ENCODE results near the gene NTF4.
"Not testable (repeated sequence)": the region's sequence is repeated elsewhere in the genome, so short reads cannot be mapped to it uniquely, and the experiment has no call there.

Gene NTF4

DNA sequence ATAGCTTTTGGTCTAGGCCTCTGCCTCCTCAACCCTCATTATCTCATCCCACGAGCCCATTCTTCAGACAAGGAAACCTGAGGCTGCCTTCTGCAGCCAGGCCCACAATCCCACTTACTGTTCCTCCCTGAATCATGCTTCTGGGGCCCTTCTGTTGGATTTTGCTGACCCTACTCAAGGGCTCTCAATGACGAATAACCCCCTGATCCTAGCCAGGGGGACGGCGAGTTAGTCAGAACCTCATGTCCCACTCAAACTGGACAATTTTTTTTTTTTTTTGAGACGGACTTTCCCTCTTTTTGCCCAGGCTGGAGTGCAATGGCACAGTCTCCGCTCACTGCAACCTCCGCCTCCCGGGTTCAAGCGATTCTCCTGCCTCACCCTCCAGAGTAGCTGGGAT, 42.5 kb downstream of the NTF4 start:
- Mint-ChIP-seq H3K36me3 (ENCODE audit: low read depth) (no peaks in the 10 kb centered on the region), H3K4me1 (peaks cover 7% of the 10 kb centered on the region), H3K9me3 (no peaks in the 10 kb centered on the region), H3K27me3 (ENCODE audit: low read depth) (peaks cover 42% of the 10 kb centered on the region), H3K27ac (no peak overlapping the region), H3K4me3 (no peak overlapping the region)
- TF ChIP-seq, protein P1, sequence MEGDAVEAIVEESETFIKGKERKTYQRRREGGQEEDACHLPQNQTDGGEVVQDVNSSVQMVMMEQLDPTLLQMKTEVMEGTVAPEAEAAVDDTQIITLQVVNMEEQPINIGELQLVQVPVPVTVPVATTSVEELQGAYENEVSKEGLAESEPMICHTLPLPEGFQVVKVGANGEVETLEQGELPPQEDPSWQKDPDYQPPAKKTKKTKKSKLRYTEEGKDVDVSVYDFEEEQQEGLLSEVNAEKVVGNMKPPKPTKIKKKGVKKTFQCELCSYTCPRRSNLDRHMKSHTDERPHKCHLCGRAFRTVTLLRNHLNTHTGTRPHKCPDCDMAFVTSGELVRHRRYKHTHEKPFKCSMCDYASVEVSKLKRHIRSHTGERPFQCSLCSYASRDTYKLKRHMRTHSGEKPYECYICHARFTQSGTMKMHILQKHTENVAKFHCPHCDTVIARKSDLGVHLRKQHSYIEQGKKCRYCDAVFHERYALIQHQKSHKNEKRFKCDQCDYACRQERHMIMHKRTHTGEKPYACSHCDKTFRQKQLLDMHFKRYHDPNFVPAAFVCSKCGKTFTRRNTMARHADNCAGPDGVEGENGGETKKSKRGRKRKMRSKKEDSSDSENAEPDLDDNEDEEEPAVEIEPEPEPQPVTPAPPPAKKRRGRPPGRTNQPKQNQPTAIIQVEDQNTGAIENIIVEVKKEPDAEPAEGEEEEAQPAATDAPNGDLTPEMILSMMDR (IDR thresholded peaks at IDR 0.05; ENCODE audit: unreplicated experiment in 3 of 3) = no peak

DNA sequence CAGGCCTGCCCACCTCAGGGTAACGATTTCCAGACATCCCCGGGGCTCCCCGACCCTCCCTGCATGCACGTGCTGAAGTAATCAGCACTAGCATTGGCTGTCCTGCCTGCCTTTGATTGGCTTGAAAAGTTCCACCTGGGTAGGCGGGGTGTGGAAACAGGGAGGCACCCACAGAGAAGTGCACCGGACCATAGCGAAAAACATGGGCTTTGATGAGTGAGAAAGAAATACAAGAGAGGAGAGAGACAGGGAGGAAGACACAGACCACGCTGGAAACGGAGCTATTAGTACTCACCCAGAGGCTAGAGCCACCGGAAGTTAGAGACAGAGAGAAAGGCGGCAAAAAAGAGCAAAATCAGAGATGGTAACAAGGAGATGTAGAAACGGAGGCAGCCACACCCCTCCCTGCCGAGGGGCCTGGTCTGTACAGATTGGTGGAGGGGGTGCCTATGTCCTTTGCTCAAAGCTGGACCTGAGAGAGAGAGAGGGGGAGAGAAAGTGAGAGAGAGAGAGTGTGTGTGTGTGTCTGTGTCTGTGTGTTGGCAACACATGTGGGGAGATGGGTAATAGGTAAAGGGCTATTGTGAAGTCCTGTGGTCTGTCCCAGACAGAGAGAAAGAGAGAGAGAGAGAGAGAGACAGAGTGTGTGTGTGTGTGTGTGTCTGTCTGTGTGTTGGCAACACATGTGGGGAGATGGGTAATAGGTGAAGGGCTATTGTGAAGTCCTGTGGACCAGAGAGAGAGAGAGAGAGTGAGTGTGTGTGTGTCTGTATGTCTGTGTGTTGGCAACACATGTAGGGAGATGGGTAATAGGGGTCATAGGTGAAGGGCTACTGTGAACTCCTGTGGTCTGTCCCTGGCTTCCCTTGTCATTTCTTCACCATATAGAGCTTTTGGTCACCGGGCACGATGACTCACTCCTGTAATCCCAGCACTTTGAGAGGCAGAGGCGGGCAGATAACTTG, 43.4 kb downstream of the NTF4 start:
- Mint-ChIP-seq H3K36me3 (ENCODE audit: low read depth) (no peaks in the 10 kb centered on the region), H3K27ac (peak overlapping the region in 1 of 3 experiments; percentile 12), H3K4me3 (peak overlapping the region in 2 of 3 experiments; percentile 4 to 8), H3K27me3 (ENCODE audit: low read depth) (peaks cover 44% of the 10 kb centered on the region), H3K9me3 (no peaks in the 10 kb centered on the region), H3K4me1 (peaks cover 7% of the 10 kb centered on the region)
- TF ChIP-seq, protein P1 (IDR thresholded peaks at IDR 0.05; ENCODE audit: unreplicated experiment in 3 of 3) = no peak

DNA sequence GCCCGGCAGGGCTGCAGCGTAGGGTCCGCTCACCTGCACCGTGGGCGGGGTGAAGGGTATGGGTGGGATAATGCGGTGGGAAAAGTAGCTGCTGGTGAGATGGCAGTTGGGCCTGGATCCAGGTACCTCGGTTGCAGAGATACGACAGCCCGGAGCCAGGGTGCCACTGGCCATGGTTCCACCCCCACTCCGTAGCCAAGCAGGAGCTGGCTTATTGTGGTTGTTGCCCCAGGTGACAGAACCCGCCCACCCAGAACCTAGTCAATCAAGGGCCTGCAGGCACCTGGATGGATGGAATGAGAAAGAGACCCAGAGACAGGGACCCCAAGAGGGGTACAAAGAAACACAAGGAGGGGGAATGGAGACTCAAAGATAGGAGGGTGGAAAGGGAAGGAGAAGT, 44.3 kb downstream of the NTF4 start:
- no peak overlapping the region for H3K4me3 Mint-ChIP-seq
- peaks cover 44% of the 10 kb centered on the region for H3K27me3 Mint-ChIP-seq (ENCODE audit: low read depth)
- peaks cover 7% of the 10 kb centered on the region for H3K4me1 Mint-ChIP-seq
- TF ChIP-seq, protein P1 (IDR thresholded peaks at IDR 0.05; ENCODE audit: unreplicated experiment in 3 of 3) = no peak
- H3K9me3 Mint-ChIP-seq = no peaks in the 10 kb centered on the region
- peaks cover 6% of the 10 kb centered on the region for H3K36me3 Mint-ChIP-seq (ENCODE audit: low read depth)
- no peak overlapping the region for H3K27ac Mint-ChIP-seq

DNA sequence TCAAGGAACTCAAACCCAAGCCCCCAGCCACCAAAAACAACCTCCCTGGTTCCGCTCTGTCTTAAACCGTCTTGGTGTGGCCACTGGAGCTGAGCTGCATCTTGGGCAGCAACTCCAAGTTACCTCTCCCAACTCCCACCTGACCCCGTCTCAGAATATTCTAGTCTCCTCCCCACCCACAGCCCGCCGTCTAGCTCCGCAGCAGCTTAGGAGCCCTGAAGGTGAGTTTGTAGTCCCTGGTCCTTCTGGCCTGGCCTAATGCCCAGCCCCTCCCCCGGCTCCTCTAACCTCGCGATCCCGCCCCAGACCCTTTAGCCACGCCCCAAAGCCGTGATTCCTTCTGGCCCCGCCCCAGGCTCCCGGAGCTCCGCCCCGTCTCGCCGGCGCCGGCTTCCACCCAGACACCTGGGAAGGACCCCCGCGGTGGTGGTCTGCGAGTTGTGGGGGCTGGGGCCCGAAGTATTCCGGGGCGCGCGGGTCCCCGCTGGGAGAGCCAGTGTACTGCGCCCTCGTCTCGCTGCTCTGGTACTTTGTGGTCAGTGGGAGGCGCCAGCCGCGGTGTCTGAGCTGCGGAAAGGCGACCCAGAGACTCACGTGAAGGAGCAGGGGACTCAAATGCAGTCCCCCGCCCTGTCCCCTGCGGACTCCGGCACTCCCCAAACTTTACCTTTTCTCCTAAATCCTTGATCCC, 45.2 kb downstream of the NTF4 start:
- Mint-ChIP-seq H3K4me3 (peak overlapping the region; percentile 57 to 62 (median 60)), H3K9me3 (no peaks in the 10 kb centered on the region), H3K27ac (no peak overlapping the region), H3K36me3 (ENCODE audit: low read depth) (peaks cover 6% of the 10 kb centered on the region), H3K27me3 (ENCODE audit: low read depth) (peaks cover 44% of the 10 kb centered on the region), H3K4me1 (peaks cover 7% of the 10 kb centered on the region)
- TF ChIP-seq, protein P1 (IDR thresholded peaks at IDR 0.05; ENCODE audit: unreplicated experiment in 3 of 3) = no peak

DNA sequence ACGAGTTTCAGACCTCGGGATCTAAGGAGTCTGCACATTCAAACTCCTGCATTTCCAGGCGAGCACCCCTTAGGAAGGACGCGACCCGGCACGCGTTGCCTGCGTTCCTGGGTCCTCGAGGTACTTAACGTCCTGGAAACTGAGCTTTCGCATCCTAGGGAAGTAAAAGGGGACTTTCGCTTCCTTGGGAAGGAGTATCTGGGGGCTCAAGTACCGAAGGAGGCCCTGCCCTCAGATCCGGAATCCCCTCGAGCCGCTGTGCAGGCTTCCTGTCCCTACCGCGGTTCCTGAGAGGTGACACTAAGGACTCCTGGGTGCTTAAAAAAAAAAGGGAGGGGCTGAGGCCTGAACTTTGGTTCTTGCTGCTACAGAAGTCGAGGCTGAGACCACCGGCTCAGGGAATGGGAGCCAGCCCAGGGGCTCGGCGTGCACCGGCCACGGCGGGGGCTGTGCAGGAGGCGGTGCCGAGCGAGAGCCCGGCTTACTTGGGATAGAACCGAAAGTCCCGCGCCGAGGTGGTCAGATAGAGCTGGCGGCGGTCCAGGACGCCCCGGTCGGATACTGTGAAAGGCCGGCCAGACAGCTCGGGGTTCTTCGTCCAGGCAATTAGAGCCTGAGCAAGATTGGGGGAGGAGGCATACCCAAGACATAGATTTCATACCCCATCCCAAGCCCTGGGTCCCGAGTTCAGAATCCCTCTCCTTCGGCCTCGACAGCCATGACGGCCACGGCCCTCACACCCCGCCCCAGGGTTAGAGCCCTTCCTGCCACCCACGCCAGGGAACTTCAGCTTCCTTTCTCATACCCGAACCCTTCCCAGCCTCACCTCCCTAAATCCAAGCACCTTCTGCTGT, 46.0 kb downstream of the NTF4 start:
- Mint-ChIP-seq H3K36me3 (ENCODE audit: low read depth) (peaks cover 11% of the 10 kb centered on the region), H3K27me3 (ENCODE audit: low read depth) (peaks cover 44% of the 10 kb centered on the region), H3K4me3 (peak overlapping the region; percentile 57 to 62 (median 60))
- H3K4me1 Mint-ChIP-seq, H3K9me3 Mint-ChIP-seq, H3K27ac Mint-ChIP-seq: not testable (repeated sequence)

All from nephron (organoid).